ENCODE data around the gene CMSS1.

CMSS1 gene

DNA sequence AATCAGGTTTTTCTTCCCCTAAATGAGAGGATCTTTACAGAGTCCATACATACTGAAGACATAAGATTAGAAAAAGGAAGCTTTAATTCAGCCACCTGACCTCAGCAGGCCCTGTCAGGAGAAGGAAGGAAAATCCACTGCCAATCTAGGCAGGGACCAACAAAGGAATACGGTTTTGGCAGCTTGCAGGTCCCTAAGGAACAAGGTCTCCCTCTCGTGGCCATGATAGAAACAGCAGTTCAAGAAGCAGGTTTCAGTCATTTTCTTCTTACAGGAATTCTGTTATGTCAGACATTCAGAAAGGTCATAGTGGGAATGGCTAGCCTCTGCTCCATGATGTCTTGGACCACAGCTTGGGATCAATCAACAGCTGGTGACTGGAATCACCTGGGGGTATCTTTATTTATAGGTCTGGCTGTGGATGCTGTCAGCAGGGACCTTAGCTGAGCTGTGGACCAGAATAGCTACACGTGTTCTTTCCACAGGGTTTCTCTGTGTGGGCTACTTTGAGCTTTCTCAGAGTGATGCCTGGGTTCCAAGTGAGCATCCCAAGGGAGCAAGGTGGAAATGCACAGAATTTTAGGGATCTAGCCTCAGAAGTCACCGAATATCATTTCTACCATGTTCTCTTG lies 9.4 kb upstream of the CMSS1 start:
- H3K4me1 ChIP-seq = no peaks in the 10 kb centered on the region

DNA sequence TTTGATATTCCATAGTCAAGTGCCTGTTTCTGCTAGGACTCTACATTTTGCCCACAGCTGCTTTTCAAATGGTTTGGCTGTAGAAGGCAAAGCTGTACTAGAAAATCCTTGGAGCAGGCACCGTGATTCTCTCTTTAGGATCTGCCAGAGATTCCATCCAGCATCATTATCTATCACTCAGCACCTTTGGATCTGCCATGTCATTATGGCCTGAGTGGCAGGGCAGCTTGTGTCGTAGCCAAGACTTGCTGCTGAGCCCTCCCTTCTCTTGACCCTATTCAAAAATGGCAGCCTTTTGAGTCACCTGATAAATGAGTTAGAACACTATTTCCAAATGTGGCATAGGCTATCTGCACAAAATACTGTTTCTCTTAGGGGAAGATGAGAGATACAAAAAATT lies 8.1 kb upstream of the CMSS1 start:
- Histone ChIP-seq H3K4me2 (ENCODE audit: low read length) (no peak overlapping the region), H3K36me3 (ENCODE audit: control insufficient read depth, insufficient read depth, low read length) (no peaks in the 10 kb centered on the region), H3K27me3 (ENCODE audit: control insufficient read depth, insufficient read depth, low read length) (no peaks in the 10 kb centered on the region), H3K9me3 (ENCODE audit: control insufficient read depth, low read length) (no peaks in the 10 kb centered on the region), H3K4me3 (ENCODE audit: low read depth, low read length) (no peak overlapping the region), H3K4me1 (no peaks in the 10 kb centered on the region), H2AFZ (no peak overlapping the region), H3K9ac (no peak overlapping the region), H3K27ac (no peak overlapping the region), H3K79me2 (no peaks in the 10 kb centered on the region)
- TF ChIP-seq, protein P1, sequence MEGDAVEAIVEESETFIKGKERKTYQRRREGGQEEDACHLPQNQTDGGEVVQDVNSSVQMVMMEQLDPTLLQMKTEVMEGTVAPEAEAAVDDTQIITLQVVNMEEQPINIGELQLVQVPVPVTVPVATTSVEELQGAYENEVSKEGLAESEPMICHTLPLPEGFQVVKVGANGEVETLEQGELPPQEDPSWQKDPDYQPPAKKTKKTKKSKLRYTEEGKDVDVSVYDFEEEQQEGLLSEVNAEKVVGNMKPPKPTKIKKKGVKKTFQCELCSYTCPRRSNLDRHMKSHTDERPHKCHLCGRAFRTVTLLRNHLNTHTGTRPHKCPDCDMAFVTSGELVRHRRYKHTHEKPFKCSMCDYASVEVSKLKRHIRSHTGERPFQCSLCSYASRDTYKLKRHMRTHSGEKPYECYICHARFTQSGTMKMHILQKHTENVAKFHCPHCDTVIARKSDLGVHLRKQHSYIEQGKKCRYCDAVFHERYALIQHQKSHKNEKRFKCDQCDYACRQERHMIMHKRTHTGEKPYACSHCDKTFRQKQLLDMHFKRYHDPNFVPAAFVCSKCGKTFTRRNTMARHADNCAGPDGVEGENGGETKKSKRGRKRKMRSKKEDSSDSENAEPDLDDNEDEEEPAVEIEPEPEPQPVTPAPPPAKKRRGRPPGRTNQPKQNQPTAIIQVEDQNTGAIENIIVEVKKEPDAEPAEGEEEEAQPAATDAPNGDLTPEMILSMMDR (IDR thresholded peaks at IDR 0.05) = no peak

More for the DNA sequence above, 9.4 kb upstream of the CMSS1 start:
- H3K4me2 ChIP-seq (ENCODE audit: low read length) = no peak overlapping the region
- no peak overlapping the region for H3K27ac ChIP-seq
- no peaks in the 10 kb centered on the region for H3K36me3 ChIP-seq (ENCODE audit: control insufficient read depth, insufficient read depth, low read length)
- no peaks in the 10 kb centered on the region for H3K27me3 ChIP-seq (ENCODE audit: control insufficient read depth, insufficient read depth, low read length)
- no peak overlapping the region for H3K9ac ChIP-seq
- H3K79me2 ChIP-seq = no peaks in the 10 kb centered on the region
- H3K9me3 ChIP-seq (ENCODE audit: control insufficient read depth, low read length) = no peaks in the 10 kb centered on the region
- TF ChIP-seq, protein P1 (IDR thresholded peaks at IDR 0.05) = peak; percentile 78
- peak overlapping the region; percentile 23 for H2AFZ ChIP-seq
- H3K4me3 ChIP-seq (ENCODE audit: low read depth, low read length) = no peak overlapping the region

DNA sequence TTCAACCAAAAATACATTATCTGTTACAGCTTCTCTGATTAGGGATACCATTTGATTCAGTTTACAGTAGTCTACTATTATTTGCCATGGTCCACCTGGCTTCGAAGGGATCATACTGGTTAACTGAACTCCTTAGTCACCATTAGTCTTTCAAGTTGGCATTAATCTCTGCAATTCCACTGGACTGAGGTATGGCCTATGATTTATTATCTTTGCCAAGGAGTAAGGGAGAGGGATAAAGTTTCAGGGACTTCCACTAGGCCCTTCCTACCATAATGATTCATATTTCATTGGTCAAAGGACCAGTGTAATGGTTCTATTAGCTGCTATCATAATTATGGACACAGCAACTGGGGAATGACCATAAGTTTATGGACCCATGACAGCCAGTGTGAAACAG lies 7.3 kb upstream of the CMSS1 start:
- no peak overlapping the region for H3K27ac ChIP-seq
- no peak overlapping the region for H2AFZ ChIP-seq
- H3K9ac ChIP-seq = no peak overlapping the region
- H3K79me2 ChIP-seq = no peaks in the 10 kb centered on the region
- no peak overlapping the region for H3K4me3 ChIP-seq (ENCODE audit: low read depth, low read length)
- TF ChIP-seq, protein P1 (IDR thresholded peaks at IDR 0.05) = no peak
- H3K27me3 ChIP-seq (ENCODE audit: control insufficient read depth, insufficient read depth, low read length) = no peaks in the 10 kb centered on the region
- no peak overlapping the region for H3K4me2 ChIP-seq (ENCODE audit: low read length)
- H3K4me1 ChIP-seq = no peaks in the 10 kb centered on the region
- no peaks in the 10 kb centered on the region for H3K9me3 ChIP-seq (ENCODE audit: control insufficient read depth, low read length)
- no peaks in the 10 kb centered on the region for H3K36me3 ChIP-seq (ENCODE audit: control insufficient read depth, insufficient read depth, low read length)

DNA sequence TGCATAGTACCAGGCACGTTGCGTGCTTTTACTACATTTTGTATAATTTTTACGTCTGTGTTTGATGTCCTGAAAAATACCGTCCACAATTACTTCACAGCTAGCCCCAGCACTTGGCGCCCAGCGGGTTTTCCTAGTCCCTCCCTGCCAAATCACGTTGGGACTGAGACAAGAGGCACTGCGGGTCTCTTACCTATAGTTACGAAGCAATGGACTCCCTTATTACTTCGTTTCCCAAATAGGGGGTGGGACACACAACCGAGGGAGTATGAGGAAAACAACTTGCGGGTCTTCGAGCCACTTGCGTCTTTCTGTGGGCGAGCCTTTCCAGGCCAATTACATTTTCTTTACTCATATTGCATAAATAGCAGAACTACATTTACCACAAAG lies 620 bp upstream of the CMSS1 start:
- H3K79me2 ChIP-seq = peaks cover 8% of the 10 kb centered on the region
- H3K9me3 ChIP-seq (ENCODE audit: control insufficient read depth, low read length) = no peaks in the 10 kb centered on the region
- H3K27ac ChIP-seq = peak overlapping the region; percentile 95
- H3K4me1 ChIP-seq = peaks cover 4% of the 10 kb centered on the region
- H2AFZ ChIP-seq = peak overlapping the region; percentile 82
- no peak overlapping the region for H3K9ac ChIP-seq
- H3K27me3 ChIP-seq (ENCODE audit: control insufficient read depth, insufficient read depth, low read length) = no peaks in the 10 kb centered on the region
- H3K36me3 ChIP-seq (ENCODE audit: control insufficient read depth, insufficient read depth, low read length) = no peaks in the 10 kb centered on the region
- TF ChIP-seq, protein P1 (IDR thresholded peaks at IDR 0.05) = no peak
- peak overlapping the region; percentile 87 for H3K4me2 ChIP-seq (ENCODE audit: low read length)
- peak overlapping the region; percentile 76 for H3K4me3 ChIP-seq (ENCODE audit: low read depth, low read length)

DNA sequence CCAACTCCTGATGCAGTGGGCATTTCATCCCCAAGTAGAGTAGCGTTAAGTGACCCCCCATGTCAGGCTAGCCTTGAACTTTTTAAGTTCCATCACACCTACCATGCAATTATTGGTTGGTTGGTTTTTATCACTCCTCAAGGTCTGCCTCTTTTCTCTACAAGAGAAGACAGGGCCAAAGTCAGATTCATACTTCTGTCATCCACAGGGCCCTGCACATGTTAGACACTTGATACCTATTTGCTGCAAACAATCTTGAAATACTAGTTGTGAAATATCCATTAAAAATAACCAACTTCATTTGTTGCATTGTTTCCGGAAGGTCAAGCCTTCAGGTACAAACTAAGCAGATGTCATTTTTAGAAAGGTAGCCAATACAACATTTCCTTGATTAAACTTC lies 1.2 kb downstream of the CMSS1 start:
- H3K4me3 ChIP-seq (ENCODE audit: low read depth, low read length) = no peak overlapping the region
- no peak overlapping the region for H3K27ac ChIP-seq

More for the DNA sequence above, 1.2 kb downstream of the CMSS1 start:
- Histone ChIP-seq H3K36me3 (ENCODE audit: control insufficient read depth, insufficient read depth, low read length) (no peaks in the 10 kb centered on the region), H3K9me3 (ENCODE audit: control insufficient read depth, low read length) (no peaks in the 10 kb centered on the region), H3K79me2 (peaks cover 8% of the 10 kb centered on the region), H3K27me3 (ENCODE audit: control insufficient read depth, insufficient read depth, low read length) (no peaks in the 10 kb centered on the region), H3K9ac (no peak overlapping the region), H3K4me2 (ENCODE audit: low read length) (no peak overlapping the region), H3K4me1 (peaks cover 8% of the 10 kb centered on the region), H2AFZ (no peak overlapping the region)
- TF ChIP-seq, protein P1 (IDR thresholded peaks at IDR 0.05) = no peak
